Measurements from ENCODE around the gene PAK1IP1.
"Not testable (repeated sequence)": the region's sequence is repeated elsewhere in the genome, so short reads cannot be mapped to it uniquely, and the experiment has no call there.

Gene PAK1IP1

DNA sequence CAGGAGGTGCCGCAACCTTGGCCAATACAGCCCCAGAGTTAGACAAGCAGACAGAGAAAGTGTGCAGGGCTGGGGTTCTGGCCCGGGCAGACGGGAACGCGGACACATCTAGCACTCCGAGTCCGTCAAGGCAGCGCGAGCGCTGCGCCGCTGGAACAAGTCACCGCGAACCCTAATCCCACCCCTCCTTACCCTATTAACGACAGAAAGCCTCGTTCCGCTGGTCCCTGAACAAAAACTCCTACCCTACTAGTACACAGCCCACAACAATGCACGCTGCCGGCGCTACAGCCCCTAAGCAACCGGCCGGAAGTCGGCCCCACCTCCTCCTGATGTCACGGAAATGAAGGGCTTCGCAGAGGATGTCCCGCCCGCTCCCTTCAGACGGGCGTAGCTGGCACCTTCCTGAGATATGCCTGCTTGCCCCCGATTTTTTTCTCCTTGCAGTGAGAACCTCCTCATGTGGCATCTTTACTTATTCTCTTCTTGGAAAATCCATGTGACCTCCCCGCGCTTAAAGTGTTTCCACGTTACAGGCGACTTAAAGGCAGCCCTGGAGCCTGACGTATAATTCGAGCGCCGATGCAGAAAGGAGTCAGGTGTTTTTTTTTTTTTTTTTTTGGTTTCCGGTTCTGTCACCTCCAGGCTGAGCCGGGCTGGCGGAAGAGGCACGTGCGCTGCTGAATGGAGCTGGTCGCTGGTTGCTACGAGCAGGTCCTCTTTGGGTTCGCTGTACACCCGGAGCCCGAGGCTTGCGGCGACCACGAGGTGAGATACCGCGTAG is at the start of gene PAK1IP1, which contains the start of gene C6orf52:
Gene PAK1IP1 (plus strand): TSS at position 671 of the 784 bp plus-strand sequence. CDS start 14 bp downstream, at position 685.
Gene C6orf52 (minus strand): TSS at position 315 of the 784 bp plus-strand sequence. CDS start 7,066 bp downstream, outside the sequence.
- peak; percentile 93 to 94 for DNase-seq

GRCh38 chr6:10655508-10656055 is 39.2 kb upstream of the PAK1IP1 start:
- DNase-seq: peak; percentile 32 to 46

DNA sequence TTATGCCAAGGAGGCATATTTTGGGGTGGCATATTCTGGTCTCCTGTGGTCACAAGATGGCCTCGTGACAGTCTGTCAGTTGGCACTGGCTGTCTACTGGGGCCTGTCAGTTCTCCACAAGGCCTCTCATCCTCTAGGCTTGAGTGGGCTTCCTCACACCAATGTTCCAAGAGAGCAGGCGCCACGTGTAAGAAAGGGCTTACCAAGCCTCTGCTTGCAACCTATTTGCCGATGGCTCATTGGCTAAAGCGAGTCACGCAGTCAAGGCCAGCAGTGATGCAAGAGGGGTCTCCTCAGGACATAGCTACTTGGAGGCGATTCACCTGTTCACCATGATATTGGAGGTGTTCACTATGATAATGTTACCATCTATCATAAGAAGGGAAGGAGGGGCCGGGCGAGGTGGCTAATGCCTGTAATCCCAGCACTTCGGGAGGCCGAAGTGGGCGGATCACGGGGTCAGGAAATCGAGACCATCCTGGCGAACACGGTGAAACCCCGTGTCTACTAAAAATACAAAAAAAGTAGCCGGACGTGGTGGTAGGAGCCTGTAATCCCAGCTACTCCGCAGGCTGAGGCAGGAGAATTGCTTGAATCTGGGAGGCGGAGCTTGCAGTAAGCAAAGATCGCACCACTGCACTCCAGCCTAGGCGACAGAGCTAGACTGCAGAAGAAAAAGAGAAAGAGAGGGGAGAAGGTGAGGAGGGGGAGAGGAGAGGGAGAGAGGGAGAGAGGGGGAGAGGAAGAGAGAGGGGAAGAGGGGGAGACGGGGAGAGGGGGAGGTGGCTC is 35.7 kb upstream of the PAK1IP1 start:
- DNase-seq: no peak

DNA sequence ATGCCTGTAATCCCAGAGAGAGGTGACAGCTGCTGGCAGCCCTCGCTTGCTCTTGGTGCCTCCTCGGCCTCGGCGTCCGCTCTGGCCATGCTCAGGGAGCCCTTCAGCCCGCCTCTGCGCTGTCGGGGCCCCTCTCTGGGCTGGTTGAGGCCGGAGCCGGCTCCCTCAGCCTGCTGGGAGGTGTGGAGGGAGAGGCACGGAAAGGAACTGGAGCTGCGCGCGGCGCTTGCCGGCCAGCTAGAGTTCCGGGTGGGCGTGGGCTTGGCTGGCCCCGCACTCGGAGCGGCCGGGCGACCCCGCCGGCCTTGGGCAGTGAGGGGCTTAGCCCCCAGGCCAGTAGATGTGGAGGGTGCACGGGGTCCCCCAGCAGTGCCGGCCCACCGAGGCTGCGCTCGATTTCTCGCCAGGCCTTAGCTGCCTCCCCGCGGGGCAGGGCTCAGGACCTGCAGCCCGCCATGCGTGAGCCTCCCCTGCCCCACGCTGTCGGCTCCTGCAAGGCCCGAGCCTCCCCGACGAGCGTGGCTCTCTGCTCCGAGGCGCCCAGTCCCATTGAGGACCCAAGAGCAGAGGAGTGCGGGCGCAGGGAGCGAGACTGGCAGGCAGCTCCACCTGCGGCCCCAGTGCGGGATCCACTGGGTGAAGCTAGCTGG is 34.9 kb upstream of the PAK1IP1 start:
- DNase-seq: no peak

- peak in 1 of 2 donors; percentile 7 for DNase-seq
Measured at GRCh38 chr6:10660431-10661191, 34.2 kb upstream of the PAK1IP1 start.

GRCh38 chr6:10662207-10662606 is 32.6 kb upstream of the PAK1IP1 start:
- DNase-seq: no peak

DNA sequence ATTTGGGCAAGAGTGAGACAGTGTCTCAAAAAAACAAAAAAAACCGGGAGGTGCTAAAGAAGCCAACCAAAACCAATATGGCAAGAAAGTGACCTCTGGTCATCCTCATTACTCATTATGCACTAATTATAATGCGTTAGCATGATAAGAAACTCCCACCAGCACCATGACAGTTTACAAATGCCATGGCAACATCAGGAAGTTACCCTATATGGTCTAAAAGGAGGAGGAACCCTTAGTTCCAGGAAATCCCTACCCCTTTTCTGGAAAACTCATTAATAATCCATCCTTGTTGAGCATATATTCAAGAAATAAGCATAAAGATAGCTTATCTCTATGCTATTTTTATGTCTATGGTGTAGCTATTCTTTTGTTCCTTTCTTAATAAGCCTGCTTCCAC is 32.0 kb upstream of the PAK1IP1 start:
- DNase-seq: no peak

GRCh38 chr6:10665595-10665994 is 29.2 kb upstream of the PAK1IP1 start:
- not testable (repeated sequence) for DNase-seq

DNA sequence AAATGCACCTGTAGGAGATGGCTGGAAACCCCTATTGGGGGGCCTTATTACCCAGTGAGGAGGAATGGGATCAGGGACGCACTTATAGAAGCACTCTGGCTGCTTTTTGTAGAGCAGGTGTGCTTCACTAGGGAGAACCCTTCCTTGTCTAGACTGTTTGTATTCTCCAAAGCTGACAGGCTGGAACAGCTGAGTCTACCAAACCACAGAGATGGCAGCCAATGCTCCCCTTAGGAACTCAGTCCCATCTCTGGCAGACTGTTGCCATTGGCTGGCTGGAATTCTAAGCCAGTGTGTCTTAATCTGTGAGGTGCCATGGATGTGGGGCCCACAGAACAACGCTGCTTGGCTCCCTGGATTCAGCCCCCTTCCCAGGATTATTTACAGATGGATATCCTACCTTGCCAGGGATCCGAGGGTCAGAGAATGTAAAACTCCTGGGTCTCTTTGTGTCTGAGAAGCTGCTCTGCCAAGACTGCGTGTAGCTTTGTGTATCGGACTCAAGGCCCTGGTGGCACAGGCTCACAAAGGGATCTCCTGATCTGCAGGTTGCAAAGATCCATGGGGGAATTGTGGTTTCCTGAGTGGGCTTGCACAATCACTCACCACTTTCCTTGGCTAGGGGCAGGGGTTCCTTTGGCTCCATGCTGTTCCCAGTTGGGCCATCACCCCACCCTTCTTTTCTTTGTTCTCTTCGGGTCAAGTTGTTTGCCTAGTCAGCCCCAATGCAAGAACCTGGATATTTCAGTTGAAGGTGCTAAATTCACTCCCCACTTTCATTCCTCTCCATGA is 26.4 kb upstream of the PAK1IP1 start:
- DNase-seq: no peak

GRCh38 chr6:10676403-10676802 is 18.4 kb upstream of the PAK1IP1 start:
- no peak for DNase-seq

GRCh38 chr6:10678456-10678855 is 16.3 kb upstream of the PAK1IP1 start:
- no peak for DNase-seq

- DNase-seq: no peak
Measured at GRCh38 chr6:10681795-10682194, 13.0 kb upstream of the PAK1IP1 start.

DNA sequence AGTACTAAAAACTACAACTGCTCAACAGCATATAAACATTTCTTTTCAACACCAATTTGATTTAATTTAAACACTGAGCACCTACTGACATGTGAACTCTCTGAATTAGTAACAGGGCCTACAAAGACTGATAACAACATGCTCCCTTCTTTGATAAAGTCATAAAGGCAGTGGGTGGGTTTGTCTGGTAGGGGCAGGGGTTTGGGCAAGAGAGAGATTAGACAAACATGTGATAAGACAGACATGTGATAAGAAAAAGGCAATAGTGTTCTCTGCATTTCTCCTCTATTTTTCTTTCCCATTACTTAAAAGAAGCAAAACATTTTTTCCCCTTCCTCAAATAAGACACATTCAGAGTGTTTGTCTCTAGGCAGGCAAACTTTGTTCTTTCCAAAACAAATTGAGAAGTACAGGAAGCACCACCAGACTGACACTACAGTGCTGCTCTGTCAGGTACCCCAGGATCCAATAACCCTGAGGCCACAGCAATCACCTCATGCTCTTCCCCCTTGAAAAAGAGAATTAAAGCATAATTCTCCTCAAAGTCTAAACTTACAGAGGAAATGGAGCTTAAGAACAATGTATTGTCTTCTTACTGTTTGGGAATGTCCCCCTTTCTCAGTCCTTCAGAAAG is 12.3 kb upstream of the PAK1IP1 start:
- DNase-seq: no peak

- DNase-seq: no peak
Measured at GRCh38 chr6:10684618-10685017, 10.2 kb upstream of the PAK1IP1 start.

DNA sequence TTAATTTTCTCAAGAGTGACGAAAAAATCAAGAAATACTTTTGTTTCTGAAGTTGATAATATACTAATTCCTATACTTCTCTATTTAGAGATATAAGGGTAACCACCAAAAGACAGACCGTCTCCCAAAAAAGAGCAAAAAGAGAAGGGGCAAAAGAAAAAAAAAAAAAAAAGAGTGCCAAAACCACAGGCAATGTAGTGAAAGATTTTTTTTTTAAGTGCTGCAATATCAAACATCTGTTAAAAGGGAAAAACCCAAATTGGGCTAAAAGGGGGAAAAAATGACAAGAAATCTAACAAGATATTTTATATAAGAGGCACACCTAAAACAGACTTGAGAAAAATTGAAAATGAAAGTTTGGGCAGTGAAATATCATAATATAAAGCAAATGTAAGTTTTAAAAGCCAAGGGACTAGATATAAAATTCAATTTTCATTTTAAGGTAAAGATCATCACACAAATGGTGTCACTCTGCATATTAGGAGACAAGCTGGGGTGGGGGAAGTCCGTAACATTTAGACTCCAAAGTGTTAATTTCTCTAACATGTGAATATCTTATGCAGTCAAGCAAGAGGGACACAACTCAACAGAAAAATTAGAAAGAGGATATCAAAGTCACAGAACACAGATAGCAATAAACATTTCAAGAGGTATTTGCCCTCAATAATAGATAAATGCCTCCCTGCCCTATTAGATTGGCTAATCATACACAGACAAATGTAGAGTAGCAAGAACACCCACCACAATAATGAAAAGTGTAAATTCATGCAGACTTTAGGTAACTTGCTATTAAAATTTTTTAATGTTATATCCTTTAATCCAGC is 9.5 kb upstream of the PAK1IP1 start:
- DNase-seq: no peak

DNA sequence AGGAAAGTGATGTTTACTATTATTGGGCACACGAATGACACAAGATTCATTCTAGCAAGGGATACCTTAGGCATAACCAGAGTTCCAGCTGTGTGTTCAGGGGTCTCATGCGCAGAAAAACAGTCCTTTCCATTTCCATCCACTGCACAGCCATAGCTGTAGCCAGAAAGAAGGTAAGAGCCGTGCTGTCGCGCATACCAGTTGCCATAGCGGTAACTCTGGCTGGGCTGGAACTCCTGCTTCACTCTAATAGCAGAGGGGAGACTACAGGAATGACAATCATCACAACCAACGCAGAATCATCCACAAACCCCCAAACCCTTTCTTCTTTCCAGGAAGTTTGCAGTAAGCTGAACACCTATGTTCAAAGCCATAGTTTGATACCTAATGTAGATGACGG is 7.9 kb upstream of the PAK1IP1 start:
- no peak for DNase-seq

- DNase-seq: no peak
Measured at GRCh38 chr6:10687582-10687981, 7.2 kb upstream of the PAK1IP1 start.

DNA sequence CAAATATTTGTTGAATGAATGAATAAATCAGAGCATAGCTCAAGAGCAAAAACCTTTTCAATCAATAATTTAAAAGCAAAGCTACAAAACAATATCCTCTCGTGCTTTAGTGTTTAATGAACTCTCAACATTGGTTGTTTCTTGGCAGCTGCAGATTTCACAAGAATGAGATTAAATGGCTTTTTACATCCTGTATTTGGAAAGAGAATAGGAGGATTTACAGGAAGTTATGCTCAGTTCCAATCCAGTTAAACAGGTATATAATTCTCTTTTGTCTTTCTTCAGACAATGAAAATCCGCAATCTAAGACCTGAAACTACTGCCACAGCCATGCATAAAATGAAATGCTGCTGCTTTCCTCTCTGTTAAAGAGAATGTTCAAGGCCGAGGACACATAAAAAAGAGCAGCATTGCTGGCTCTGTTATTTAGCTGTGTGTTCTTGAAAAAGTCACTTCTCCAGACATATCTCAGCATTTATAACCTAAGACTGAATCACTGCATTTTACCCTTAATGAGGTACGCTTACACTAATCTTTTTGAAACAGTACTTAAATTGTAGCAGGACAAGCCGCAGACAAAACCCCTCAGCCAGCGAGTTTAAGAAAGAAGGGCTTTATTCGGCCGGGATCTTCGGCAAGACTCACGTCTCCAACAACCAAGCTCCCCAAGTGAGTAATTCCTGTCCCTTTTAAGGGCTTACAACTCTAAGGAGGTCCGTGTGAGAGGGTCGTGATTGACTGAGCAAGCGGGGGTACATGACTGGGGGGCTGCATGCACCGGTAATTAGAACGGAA is 3.9 kb upstream of the PAK1IP1 start:
- DNase-seq: no peak

- DNase-seq: no peak
Measured at GRCh38 chr6:10692965-10693538, 1.7 kb upstream of the PAK1IP1 start.

Measured in CD4-positive, alpha-beta T cell treated with Interferon alpha-2 for 1 hour (primary cell).